RWPE2 (cell line): ENCODE results near the gene SNAPC1.

Experiments
- ATAC-seq: fragments of 200-7000 bp; cut with Tn5 transposase; 3 replicates; pipeline ENCODE4 v1.9.1; 2021; ENCODE audit warnings: low read depth
- DNase-seq: peaks from one replicate; pipeline ENCODE4 v3.0.0-alpha.2; 2020; ENCODE audit warnings: low spot score
- H3K27ac ChIP-seq: fragments of 450-650 bp; 2 replicates; pipeline ENCODE4 v1.5.1; 2017; ENCODE audit warnings: mild to moderate bottlenecking; ENCODE audit not compliant: poor library complexity, severe bottlenecking
- H3K27me3 ChIP-seq: fragments of 250-450 bp; sonication (Bioruptor Pico); 2 replicates; pipeline ENCODE4 v1.5.1; 2021; ENCODE audit warnings: mild to moderate bottlenecking, moderate library complexity; ENCODE audit not compliant: insufficient read depth, poor library complexity, severe bottlenecking
- H3K36me3 ChIP-seq: fragments of 250-450 bp; sonication (Bioruptor Pico); 2 replicates; pipeline ENCODE4 v1.5.1; 2020; ENCODE audit warnings: low read depth, mild to moderate bottlenecking, moderate library complexity
- H3K4me1 ChIP-seq: fragments of 250-450 bp; sonication (Bioruptor Pico); 2 replicates; pipeline ENCODE4 v1.5.1; 2021; ENCODE audit warnings: mild to moderate bottlenecking, moderate library complexity; ENCODE audit not compliant: insufficient read depth, poor library complexity, severe bottlenecking
- H3K4me3 ChIP-seq: fragments of 250-450 bp; sonication (Bioruptor Pico); 2 replicates; pipeline ENCODE4 v1.5.1; 2021; ENCODE audit warnings: mild to moderate bottlenecking, moderate library complexity; ENCODE audit not compliant: severe bottlenecking
- H3K9me3 ChIP-seq: fragments of 250-450 bp; sonication (Bioruptor Pico); 2 replicates; pipeline ENCODE4 v1.5.1; 2021; ENCODE audit warnings: mild to moderate bottlenecking, moderate library complexity; ENCODE audit not compliant: severe bottlenecking
- CTCF ChIP-seq: fragments of 450-650 bp; IDR thresholded peaks from one replicate; pipeline ENCODE4 v1.5.1; 2017; ENCODE audit warnings: mild to moderate bottlenecking, moderate library complexity; ENCODE audit not compliant: poor library complexity, severe bottlenecking

The SNAPC1 gene

GRCh38 chr14:61780125-61780524 is 17.9 kb downstream of the SNAPC1 start:
- Histone ChIP-seq H3K27ac (no peak overlapping the region), H3K36me3 (peaks cover 98% of the 10 kb centered on the region), H3K27me3 (no peaks in the 10 kb centered on the region), H3K9me3 (no peaks in the 10 kb centered on the region), H3K4me1 (no peaks in the 10 kb centered on the region), H3K4me3 (no peak overlapping the region)
- no peak for TF ChIP-seq CTCF
- no peak for ATAC-seq
- DNase-seq, result no peak

- Histone ChIP-seq H3K27ac (no peak overlapping the region), H3K36me3 (peaks cover 41% of the 10 kb centered on the region), H3K27me3 (no peaks in the 10 kb centered on the region), H3K4me3 (no peak overlapping the region), H3K4me1 (no peaks in the 10 kb centered on the region), H3K9me3 (no peaks in the 10 kb centered on the region)
- DNase-seq (no peak), ATAC-seq (no peak)
- no peak for TF ChIP-seq CTCF
These were observed 35.1 kb downstream of the SNAPC1 start for GRCh38 chr14:61797309-61797708.

GRCh38 chr14:61802010-61802568 is 39.9 kb downstream of the SNAPC1 start:
- no peaks in the 10 kb centered on the region for H3K27me3 ChIP-seq
- no peaks in the 10 kb centered on the region; the same call in 1 of the 2 replicates for H3K36me3 ChIP-seq
- H3K4me1 ChIP-seq, result no peaks in the 10 kb centered on the region
- no peak for TF ChIP-seq CTCF
- DNase-seq, result no peak
- no peaks in the 10 kb centered on the region for H3K9me3 ChIP-seq
- no peak overlapping the region for H3K4me3 ChIP-seq
- no peak overlapping the region for H3K27ac ChIP-seq
- no peak for ATAC-seq

GRCh38 chr14:61803755-61804154 is 41.5 kb downstream of the SNAPC1 start:
- TF ChIP-seq CTCF, result no peak
- DNase-seq (no peak), ATAC-seq (no peak)
- no peaks in the 10 kb centered on the region for H3K4me1 ChIP-seq
- H3K9me3 ChIP-seq, result no peaks in the 10 kb centered on the region
- H3K27ac ChIP-seq, result no peak overlapping the region
- no peak overlapping the region for H3K4me3 ChIP-seq
- no peaks in the 10 kb centered on the region for H3K36me3 ChIP-seq
- H3K27me3 ChIP-seq, result no peaks in the 10 kb centered on the region

- H3K36me3 ChIP-seq, result no peaks in the 10 kb centered on the region
- no peaks in the 10 kb centered on the region for H3K4me1 ChIP-seq
- H3K27ac ChIP-seq, result no peak overlapping the region
- H3K4me3 ChIP-seq, result no peak overlapping the region
- DNase-seq, result no peak
- no peaks in the 10 kb centered on the region for H3K27me3 ChIP-seq
- ATAC-seq, result no peak
- TF ChIP-seq CTCF, result no peak
- H3K9me3 ChIP-seq, result no peaks in the 10 kb centered on the region
These were observed 43.2 kb downstream of the SNAPC1 start for GRCh38 chr14:61805451-61805850.
